Spinal cord (tissue), 10 donors: ENCODE measurements around the gene ADGRV1. TPM values are rescaled to one million over a fixed set of nuclear protein-coding genes. Genes with fewer than 3 reads are reported as not detected.
"Not testable (repeated sequence)": the region's sequence is repeated elsewhere in the genome, so short reads cannot be mapped to it uniquely, and the experiment has no call there.

Source experiments
- DNase-seq, 6 donors: peaks; one replicate each; pipeline versions ENCODE4 v3.0.0 to v3.0.0-alpha.2; 2013 to 2015; ENCODE audit warnings: low spot score in 6 of 6, low read depth in 4 of 6
- H3K27ac ChIP-seq: one replicate; pipeline ENCODE4 v1.5.1; 2013; ENCODE audit warnings: low read depth, low read length, control low read depth
- H3K27me3 ChIP-seq: one replicate; pipeline ENCODE4 v1.6.1; 2013; ENCODE audit warnings: low read length; ENCODE audit not compliant: control insufficient read depth, insufficient read depth
- H3K36me3 ChIP-seq: one replicate; pipeline ENCODE4 v1.6.1; 2013; ENCODE audit warnings: low read length; ENCODE audit not compliant: control insufficient read depth, insufficient read depth
- H3K4me1 ChIP-seq: one replicate; pipeline ENCODE4 v1.6.1; 2013; ENCODE audit warnings: low read length; ENCODE audit not compliant: control insufficient read depth, insufficient read depth
- H3K4me3 ChIP-seq: one replicate; pipeline ENCODE4 v1.5.1; 2013; ENCODE audit warnings: low read depth, low read length, control low read depth
- H3K9me3 ChIP-seq: one replicate; pipeline ENCODE4 v1.6.1; 2013; ENCODE audit warnings: low read length; ENCODE audit not compliant: control insufficient read depth, insufficient read depth
- WGBS: methylation state at CpG from one replicate; pipeline ENCODE4 v1.1.5; 2013; ENCODE audit warnings: missing lambda C conversion rate; ENCODE audit not compliant: insufficient coverage; 5-methylcytosine and 5-hydroxymethylcytosine counted together
- polyA plus RNA-seq, 2 donors: library from polyadenylated mRNA; unstranded; fragments of 120-200 nt; gene quantifications; one replicate each; pipeline ENCODE4 v1.2.1, GENCODE V29; 2013; ENCODE audit not compliant: insufficient read length in 2 of 2
- total RNA-seq, 2 donors: library from RNA; depleted of rRNA in 1 of 2; stranded (reverse); fragments of 120-200 nt in 1 of 2; fragments of >200 nt in 1 of 2; gene quantifications; one replicate each; pipeline versions ENCODE4 v1.2.3 to v1.2.4, GENCODE V29; 2013 to 2014
- donor health status: healthy.

The ADGRV1 gene
- total and polyA plus RNA-seq, 4 donors, result 72.0 to 180 (median 108) TPM

GRCh38 chr5:90612919-90613318, 54.3 kb downstream of the ADGRV1 start:
- Histone ChIP-seq H3K4me3 (no peak overlapping the region), H3K27me3 (no peaks in the 10 kb centered on the region), H3K27ac (peak overlapping the region; percentile 50)

GRCh38 chr5:90613459-90613858, 54.9 kb downstream of the ADGRV1 start:
- no CpG with 5 or more reads among the region's 3 CpGs for WGBS
- peak in 1 of 6 donors; percentile 34 for DNase-seq

More at GRCh38 chr5:90612919-90613318, 54.3 kb downstream of the ADGRV1 start:
- no peak for DNase-seq
- no peaks in the 10 kb centered on the region for H3K36me3 ChIP-seq
- no peaks in the 10 kb centered on the region for H3K9me3 ChIP-seq
- WGBS, result no CpG with 5 or more reads among the region's 1 CpG
- no peaks in the 10 kb centered on the region for H3K4me1 ChIP-seq

GRCh38 chr5:90613918-90614504, 55.4 kb downstream of the ADGRV1 start:
- WGBS, result no CpG with 5 or more reads among the region's 6 CpGs
- no peaks in the 10 kb centered on the region for H3K9me3 ChIP-seq
- no peaks in the 10 kb centered on the region for H3K36me3 ChIP-seq
- DNase-seq, result peak in 1 of 6 donors; percentile 26
- H3K4me3 ChIP-seq, result no peak overlapping the region
- no peaks in the 10 kb centered on the region for H3K27me3 ChIP-seq
- no peaks in the 10 kb centered on the region for H3K4me1 ChIP-seq
- peak overlapping the region; percentile 50 for H3K27ac ChIP-seq

More at GRCh38 chr5:90613459-90613858, 54.9 kb downstream of the ADGRV1 start:
- H3K27ac ChIP-seq, result peak overlapping the region; percentile 50
- H3K36me3 ChIP-seq, result no peaks in the 10 kb centered on the region
- H3K9me3 ChIP-seq, result no peaks in the 10 kb centered on the region
- no peak overlapping the region for H3K4me3 ChIP-seq
- H3K27me3 ChIP-seq, result no peaks in the 10 kb centered on the region
- H3K4me1 ChIP-seq, result no peaks in the 10 kb centered on the region

- no peak overlapping the region for H3K27ac ChIP-seq
- no peak overlapping the region for H3K4me3 ChIP-seq
- no peaks in the 10 kb centered on the region for H3K4me1 ChIP-seq
- WGBS, result no CpG with 5 or more reads among the region's 3 CpGs
- no peaks in the 10 kb centered on the region for H3K9me3 ChIP-seq
- DNase-seq, result no peak
- H3K36me3 ChIP-seq, result no peaks in the 10 kb centered on the region
- H3K27me3 ChIP-seq, result no peaks in the 10 kb centered on the region
Measured at GRCh38 chr5:90615355-90615754, 56.8 kb downstream of the ADGRV1 start.

- H3K36me3 ChIP-seq, result no peaks in the 10 kb centered on the region
- whole genome bisulfite sequencing, result 47% methylated on average over 3 of the region's 5 CpGs
- no peaks in the 10 kb centered on the region for H3K4me1 ChIP-seq
- DNase-seq, result no peak
- no peak overlapping the region for H3K4me3 ChIP-seq
- no peaks in the 10 kb centered on the region for H3K9me3 ChIP-seq
- H3K27me3 ChIP-seq, result no peaks in the 10 kb centered on the region
- no peak overlapping the region for H3K27ac ChIP-seq
Measured at GRCh38 chr5:90618071-90618470, 59.5 kb downstream of the ADGRV1 start.

GRCh38 chr5:90619762-90620161, 61.2 kb downstream of the ADGRV1 start:
- not testable (repeated sequence) for H3K36me3 ChIP-seq, H3K27ac ChIP-seq, H3K4me3 ChIP-seq, H3K9me3 ChIP-seq, DNase-seq, H3K4me1 ChIP-seq, H3K27me3 ChIP-seq
- WGBS, result no CpG with 5 or more reads among the region's 6 CpGs

GRCh38 chr5:90621848-90622247, 63.3 kb downstream of the ADGRV1 start:
- Histone ChIP-seq H3K27me3 (no peaks in the 10 kb centered on the region), H3K4me3 (no peak overlapping the region), H3K36me3 (no peaks in the 10 kb centered on the region), H3K27ac (no peak overlapping the region), H3K4me1 (no peaks in the 10 kb centered on the region), H3K9me3 (no peaks in the 10 kb centered on the region)
- WGBS, result 92% methylated on average over 2 of the region's 3 CpGs
- DNase-seq, result no peak

GRCh38 chr5:90626493-90626892, 67.9 kb downstream of the ADGRV1 start:
- Histone ChIP-seq H3K27me3 (no peaks in the 10 kb centered on the region), H3K27ac (no peak overlapping the region), H3K4me3 (no peak overlapping the region), H3K4me1 (no peaks in the 10 kb centered on the region), H3K36me3 (no peaks in the 10 kb centered on the region), H3K9me3 (no peaks in the 10 kb centered on the region)
- WGBS, result no CpG with 5 or more reads among the region's 2 CpGs
- DNase-seq, result no peak

- Histone ChIP-seq H3K4me1 (no peaks in the 10 kb centered on the region), H3K36me3 (no peaks in the 10 kb centered on the region), H3K27me3 (no peaks in the 10 kb centered on the region), H3K4me3 (no peak overlapping the region), H3K9me3 (no peaks in the 10 kb centered on the region), H3K27ac (no peak overlapping the region)
- DNase-seq, result no peak
- whole genome bisulfite sequencing, result no CpG with 5 or more reads among the region's 6 CpGs
Measured at GRCh38 chr5:90628492-90628891, 69.9 kb downstream of the ADGRV1 start.

- no peak overlapping the region for H3K27ac ChIP-seq
- no peaks in the 10 kb centered on the region for H3K4me1 ChIP-seq
- no peak overlapping the region for H3K4me3 ChIP-seq
- H3K9me3 ChIP-seq, result no peaks in the 10 kb centered on the region
- H3K36me3 ChIP-seq, result no peaks in the 10 kb centered on the region
- DNase-seq, result peak in 2 of 6 donors; percentile 68 to 74
- WGBS, result no CpG with 5 or more reads among the region's 2 CpGs
- no peaks in the 10 kb centered on the region for H3K27me3 ChIP-seq
Measured at GRCh38 chr5:90632791-90633190, 74.2 kb downstream of the ADGRV1 start.
